ENCODE results near the gene SLC35B4.
"Not testable (repeated sequence)": the region's sequence is repeated elsewhere in the genome, so short reads cannot be mapped to it uniquely, and the experiment has no call there.

Gene SLC35B4

GRCh38 chr7:134295982-134296381 is 20.7 kb downstream of the SLC35B4 start:
- FAIRE-seq, result not testable (repeated sequence)

GRCh38 chr7:134293002-134293740 is 23.6 kb downstream of the SLC35B4 start:
- DNase-seq (ENCODE audit: extremely low spot score, insufficient read length, low read depth) (peak; percentile 50), FAIRE-seq (peak; percentile 99)

More at GRCh38 chr7:134295982-134296381, 20.7 kb downstream of the SLC35B4 start:
- not testable (repeated sequence) for DNase-seq (ENCODE audit: extremely low spot score, insufficient read length, low read depth)

DNA sequence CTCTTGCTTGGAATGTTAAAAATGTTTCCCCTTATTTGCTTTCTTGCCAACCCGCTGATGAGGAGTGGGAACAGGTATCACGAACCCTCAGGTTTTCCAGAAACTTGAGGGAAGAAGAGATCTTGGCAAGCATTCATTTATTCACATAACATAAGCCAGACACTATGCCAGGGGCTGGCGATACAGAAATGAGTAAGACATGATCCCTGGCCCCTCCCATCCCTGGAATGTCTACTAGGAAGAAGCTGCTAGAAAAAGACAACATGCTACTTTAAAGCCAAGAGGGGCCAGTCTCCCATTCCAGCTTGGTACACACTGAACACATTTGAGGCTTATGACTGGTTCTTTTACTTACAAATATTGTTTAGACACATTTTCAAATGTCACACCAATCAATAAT is 26.4 kb downstream of the SLC35B4 start:
- DNase-seq (ENCODE audit: extremely low spot score, insufficient read length, low read depth) (no peak), FAIRE-seq (no peak)

- DNase-seq (ENCODE audit: extremely low spot score, insufficient read length, low read depth) (no peak), FAIRE-seq (no peak)
These were observed 26.9 kb downstream of the SLC35B4 start for GRCh38 chr7:134289841-134290240.

- DNase-seq (ENCODE audit: extremely low spot score, insufficient read length, low read depth) (no peak), FAIRE-seq (no peak)
These were observed 27.3 kb downstream of the SLC35B4 start for GRCh38 chr7:134289423-134289822.

GRCh38 chr7:134287916-134288659 is 28.6 kb downstream of the SLC35B4 start:
- no peak for FAIRE-seq
- DNase-seq (ENCODE audit: extremely low spot score, insufficient read length, low read depth), result no peak

- DNase-seq (ENCODE audit: extremely low spot score, insufficient read length, low read depth) (no peak), FAIRE-seq (no peak)
These were observed 31.8 kb downstream of the SLC35B4 start for GRCh38 chr7:134284952-134285351.

- DNase-seq (ENCODE audit: extremely low spot score, insufficient read length, low read depth), result no peak
- no peak for FAIRE-seq
These were observed 32.7 kb downstream of the SLC35B4 start for GRCh38 chr7:134284011-134284410.

DNA sequence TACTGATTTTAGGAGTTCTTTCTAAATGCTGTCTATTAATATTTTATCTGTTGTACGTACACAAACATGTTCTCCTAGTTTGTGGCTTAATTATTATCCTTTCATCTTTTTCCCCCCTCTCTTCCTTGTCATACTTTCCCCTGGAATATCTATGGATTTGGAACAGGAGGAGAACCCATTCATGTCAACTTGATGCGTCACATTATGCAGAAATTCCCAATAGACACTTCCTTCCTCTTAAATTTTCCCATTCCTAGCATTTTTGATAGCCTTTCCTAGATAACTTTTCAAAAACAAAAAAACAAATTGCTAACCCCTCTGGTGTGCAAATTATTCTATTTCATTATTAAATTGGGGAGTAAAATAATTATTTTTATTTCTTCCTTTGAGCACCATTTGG is 36.2 kb downstream of the SLC35B4 start:
- DNase-seq (ENCODE audit: extremely low spot score, insufficient read length, low read depth) (no peak), FAIRE-seq (no peak)

DNA sequence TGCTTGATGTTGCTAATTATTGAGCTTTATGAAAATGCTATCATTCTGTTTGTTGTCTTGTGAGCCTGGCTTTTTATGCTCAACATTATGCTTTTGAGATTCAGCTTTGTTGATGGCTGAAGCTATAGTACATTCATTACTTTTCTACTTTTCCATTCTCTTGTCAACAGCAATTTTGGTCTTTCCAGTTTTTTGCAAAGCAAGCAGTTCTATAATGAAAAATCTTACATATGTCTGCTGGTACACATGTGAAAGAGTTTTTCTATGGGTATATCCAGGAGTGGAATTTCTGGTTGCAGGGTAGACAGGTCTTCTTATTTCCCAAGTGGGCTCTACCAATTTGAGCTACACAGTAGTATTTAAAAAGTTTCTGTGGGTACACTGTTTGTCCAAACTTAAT is 36.8 kb downstream of the SLC35B4 start:
- DNase-seq (ENCODE audit: extremely low spot score, insufficient read length, low read depth) (no peak), FAIRE-seq (no peak)

DNA sequence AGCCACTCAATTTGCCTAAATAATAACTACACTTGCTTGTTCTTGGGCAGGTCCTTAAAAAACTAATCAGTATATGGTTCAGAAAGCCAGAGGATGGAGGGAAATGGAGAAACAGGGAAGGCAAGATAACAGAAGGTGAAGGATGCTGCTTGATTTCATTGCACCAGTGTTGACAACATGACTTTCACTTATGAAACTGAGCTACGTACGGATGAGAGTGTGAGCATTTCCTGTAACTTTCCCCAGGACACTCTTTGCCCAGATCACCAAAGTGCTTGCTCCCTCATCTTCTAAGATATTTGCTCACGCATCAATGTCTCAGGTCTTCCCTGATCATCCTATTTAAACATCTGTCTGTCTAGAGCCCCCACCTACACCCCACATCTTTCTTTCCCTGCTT is 37.4 kb downstream of the SLC35B4 start:
- DNase-seq (ENCODE audit: extremely low spot score, insufficient read length, low read depth), result no peak
- no peak for FAIRE-seq

DNA sequence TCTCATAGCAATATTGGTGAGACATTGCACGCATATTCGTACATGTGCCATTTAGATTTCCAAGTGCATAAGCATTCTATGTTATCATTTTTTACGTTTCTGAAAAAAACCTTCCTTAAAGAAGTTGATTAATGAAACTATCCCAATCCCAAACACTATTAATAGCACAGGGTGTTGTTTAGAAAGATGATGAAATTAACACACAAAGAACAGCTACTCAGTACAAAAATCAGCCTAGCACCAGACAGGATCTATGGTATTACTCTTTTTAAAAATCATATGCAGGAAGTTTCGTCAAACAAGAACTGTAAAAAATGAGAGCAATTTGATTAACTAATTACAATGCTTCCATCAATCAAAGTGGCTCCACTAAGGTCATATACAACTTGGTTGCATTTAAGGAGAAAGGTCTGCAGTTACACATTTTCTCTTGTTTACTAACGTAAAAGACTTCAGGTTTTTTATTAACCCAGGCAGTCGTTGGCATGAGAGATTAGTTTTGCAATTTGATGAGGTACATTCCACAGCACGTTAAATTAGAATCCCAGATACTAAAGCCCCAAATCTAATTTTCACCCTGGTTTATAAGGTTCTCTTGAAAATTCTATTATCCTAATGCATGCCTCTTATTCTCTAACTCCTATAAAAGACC is 38.1 kb downstream of the SLC35B4 start:
- FAIRE-seq (no peak), DNase-seq (ENCODE audit: extremely low spot score, insufficient read length, low read depth) (no peak)

GRCh38 chr7:134276951-134277350 is 39.8 kb downstream of the SLC35B4 start:
- no peak for DNase-seq (ENCODE audit: extremely low spot score, insufficient read length, low read depth)
- no peak for FAIRE-seq

DNA sequence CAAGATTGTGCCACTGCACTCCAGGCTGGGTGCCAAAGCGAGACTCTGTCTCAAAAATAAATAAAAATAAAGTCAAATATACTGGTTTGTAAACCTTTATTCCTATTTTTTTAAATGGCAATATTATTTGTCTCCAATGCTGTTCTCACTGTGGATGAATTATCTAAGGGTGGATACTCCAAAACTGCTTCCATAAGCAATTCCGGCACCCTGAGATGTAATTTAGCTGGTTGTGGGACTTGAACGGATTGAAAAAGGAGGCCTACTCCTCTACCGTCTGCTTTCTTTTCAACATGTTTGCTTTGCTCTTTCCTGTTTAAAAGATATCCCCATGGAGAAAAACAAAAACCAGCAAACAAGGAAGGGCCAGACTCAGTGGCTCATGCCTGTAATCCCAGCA is 54.4 kb downstream of the SLC35B4 start:
- no peak for DNase-seq (ENCODE audit: extremely low spot score, insufficient read length, low read depth)
- FAIRE-seq, result no peak

DNA sequence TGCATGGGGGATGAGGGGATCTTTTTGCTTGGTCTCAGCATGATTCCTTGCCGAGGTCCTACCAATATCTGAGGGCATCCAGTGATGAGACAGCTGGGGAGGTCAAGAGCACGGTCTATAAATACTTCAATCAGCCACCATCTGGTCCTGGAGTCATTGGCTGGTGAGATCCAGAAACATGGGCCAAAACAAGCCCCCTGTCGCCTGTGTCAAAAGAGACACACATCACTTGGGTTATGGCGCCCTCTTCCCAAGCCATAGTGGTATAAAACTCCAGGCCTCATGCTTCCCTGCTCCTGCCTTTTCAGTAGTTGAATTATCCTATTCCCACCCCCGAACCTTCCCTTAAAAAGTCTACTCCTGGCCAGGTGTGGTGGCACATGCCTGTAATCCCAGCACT is 60.9 kb downstream of the SLC35B4 start:
- no peak for FAIRE-seq
- DNase-seq (ENCODE audit: extremely low spot score, insufficient read length, low read depth), result no peak

GRCh38 chr7:134254311-134254710 is 62.4 kb downstream of the SLC35B4 start:
- FAIRE-seq (no peak), DNase-seq (ENCODE audit: extremely low spot score, insufficient read length, low read depth) (no peak)

GRCh38 chr7:134248196-134248595 is 68.5 kb downstream of the SLC35B4 start:
- no peak for DNase-seq (ENCODE audit: extremely low spot score, insufficient read length, low read depth)
- FAIRE-seq, result no peak

- no peak for DNase-seq (ENCODE audit: extremely low spot score, insufficient read length, low read depth)
- FAIRE-seq, result no peak
These were observed 70.0 kb downstream of the SLC35B4 start for GRCh38 chr7:134246761-134247160.

GRCh38 chr7:134246347-134246746 is 70.4 kb downstream of the SLC35B4 start:
- no peak for FAIRE-seq

GRCh38 chr7:134245253-134245652 is 71.5 kb downstream of the SLC35B4 start:
- no peak for FAIRE-seq
- no peak for DNase-seq (ENCODE audit: extremely low spot score, insufficient read length, low read depth)

More at GRCh38 chr7:134246347-134246746, 70.4 kb downstream of the SLC35B4 start:
- DNase-seq (ENCODE audit: extremely low spot score, insufficient read length, low read depth), result no peak
